NCI-H2107 treated with DMSO at 0.1 percent for 48 hours (cell line): Measurements from ENCODE around the gene LSMEM2.

Experiments
- DNase-seq: peaks from one replicate; lab custom pipeline; 2025; ENCODE audit not compliant: unreplicated experiment; lab: John Stamatoyannopoulos, UW

LSMEM2 gene

DNA sequence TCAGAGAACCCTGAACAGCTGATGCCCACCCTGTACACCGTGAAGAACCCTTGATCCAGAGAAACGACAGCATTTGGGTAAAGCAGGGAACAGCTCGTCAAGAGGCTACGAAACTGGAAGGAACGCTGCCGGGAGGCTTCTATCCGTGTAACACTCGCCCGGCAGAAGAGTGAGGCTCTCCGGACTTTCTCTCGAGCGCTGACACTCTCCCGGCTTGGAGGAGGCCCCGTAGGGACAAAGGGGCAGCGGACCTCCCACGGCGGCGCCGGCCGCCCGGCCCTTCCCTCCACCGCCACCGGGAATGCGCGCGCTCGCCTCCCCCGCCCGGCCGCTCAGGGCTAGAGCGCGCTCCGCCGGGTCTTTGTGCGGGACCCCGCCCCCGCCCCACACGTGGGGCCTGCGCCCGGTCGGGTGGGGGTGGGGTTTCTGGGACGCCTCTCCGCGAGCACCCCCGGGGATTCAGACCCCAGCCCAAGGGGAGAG, 42.0 kb downstream of the LSMEM2 start:
- DNase-seq, result no peak

DNA sequence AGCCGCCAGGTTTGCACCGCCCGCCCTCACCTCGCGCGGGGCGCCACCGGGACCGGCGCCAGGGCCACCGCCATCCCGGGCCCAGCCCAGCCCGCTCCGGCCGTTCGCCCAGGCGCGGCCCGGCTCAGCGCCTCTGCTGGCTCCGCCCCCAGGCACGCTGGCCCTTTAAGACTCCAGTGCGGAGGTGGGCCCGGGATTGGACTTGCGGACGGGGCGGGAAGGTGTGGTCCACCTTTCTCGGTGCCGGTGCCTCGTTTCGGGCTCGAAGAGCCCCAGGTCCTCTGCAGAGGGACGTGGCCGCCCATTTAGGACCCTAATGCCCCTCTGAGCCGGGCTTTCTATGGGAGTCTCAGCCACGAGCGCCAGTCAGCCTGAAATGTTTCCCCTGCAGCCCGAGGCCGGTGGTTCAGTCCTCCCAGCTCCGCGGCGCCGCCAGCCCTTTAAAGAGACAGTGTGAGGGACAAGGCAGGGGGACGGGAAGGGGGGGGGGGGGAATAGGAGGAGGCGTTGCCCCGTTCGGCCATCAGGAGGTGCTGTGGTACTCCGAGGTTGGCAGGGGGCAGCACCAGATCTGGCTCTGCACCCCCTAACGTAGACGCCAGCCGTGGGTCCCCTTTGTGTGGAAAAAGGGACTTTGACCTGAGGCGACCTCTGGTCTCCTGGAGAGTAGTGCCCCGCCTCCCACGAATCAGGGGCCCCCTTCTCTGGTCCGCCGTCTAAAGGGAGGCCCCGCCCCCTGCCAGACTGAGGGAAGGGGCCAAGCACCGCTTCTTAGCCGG, 42.6 kb downstream of the LSMEM2 start:
- peak; percentile 55 for DNase-seq

DNA sequence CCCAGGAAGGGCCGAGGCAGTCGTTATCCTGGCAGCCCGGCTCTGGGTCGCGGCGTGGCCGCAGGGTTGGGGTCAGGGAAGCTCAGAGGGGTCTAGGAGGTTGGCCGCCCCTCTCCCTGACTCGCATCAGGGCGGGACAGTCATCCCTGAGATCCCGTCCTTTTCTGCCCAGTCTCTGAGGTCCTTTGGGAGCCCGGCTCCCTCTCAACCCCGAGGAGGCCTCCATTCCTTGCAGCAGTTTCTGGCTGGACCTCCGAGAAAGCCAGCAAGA, 43.2 kb downstream of the LSMEM2 start:
- no peak for DNase-seq

DNA sequence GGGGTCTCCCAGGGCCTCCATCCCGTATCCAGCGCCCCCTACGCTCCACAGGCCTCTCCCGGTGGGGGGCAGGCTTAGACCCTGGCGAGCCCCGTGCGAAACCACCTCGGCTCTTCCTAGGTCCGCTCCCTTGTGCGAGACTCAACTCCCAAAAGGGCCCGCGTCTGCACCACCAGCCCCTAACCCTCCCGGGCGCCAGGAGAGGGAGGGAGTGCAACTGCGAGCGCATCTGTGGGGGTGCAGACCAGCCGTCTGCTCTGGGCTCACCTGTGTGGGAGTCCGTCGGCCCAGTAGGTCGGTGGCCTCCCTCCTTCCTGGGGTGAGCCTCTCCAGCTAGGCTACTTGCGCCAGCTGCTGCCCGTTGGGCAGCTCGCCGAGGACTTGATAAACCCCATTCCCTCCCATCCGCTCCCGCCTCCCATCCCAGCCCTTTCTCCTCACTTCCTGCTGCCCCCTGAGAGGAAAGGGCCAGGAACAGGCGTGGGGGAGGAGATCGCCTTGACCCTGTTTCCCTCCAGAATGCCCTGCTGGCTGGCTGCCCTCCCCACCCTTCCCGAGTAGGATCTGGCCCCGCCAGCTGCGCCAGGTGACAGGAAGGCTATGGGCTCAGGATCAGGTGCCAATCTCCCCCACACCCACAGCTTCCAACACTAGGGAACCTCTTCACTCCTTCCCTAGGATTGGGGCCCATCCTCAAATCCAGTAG, 43.7 kb downstream of the LSMEM2 start, which contains the start of gene HYAL2:
HYAL2 (minus strand) TSS at position 360 of the 706 bp plus-strand sequence. CDS start 2,256 bp downstream, outside the sequence.
- no peak for DNase-seq

DNA sequence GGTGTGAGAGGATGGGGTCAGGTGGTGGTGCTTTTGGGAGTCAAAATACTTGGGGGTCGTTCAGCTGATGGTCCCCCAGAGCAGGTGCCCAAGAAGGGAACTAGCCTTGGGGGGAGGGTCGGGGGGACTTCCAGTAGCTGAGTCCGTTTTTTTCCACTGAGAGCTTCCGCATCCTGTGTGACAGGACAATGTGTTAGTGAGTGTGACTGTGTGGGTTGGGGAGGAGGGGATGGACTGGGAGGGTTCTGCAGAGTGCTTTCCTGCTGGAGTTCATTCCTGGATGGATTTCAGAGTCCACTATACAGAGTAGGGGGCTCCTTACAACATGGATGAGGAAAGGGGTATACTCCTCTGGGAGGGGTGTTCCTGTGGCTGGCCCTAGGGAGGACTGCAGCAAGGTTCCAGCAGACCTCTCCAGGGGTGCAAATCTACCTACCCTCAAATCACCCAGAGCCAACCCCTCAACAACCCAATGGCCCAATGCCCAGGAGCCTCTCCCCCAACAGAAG, 44.3 kb downstream of the LSMEM2 start:
- no peak for DNase-seq

DNA sequence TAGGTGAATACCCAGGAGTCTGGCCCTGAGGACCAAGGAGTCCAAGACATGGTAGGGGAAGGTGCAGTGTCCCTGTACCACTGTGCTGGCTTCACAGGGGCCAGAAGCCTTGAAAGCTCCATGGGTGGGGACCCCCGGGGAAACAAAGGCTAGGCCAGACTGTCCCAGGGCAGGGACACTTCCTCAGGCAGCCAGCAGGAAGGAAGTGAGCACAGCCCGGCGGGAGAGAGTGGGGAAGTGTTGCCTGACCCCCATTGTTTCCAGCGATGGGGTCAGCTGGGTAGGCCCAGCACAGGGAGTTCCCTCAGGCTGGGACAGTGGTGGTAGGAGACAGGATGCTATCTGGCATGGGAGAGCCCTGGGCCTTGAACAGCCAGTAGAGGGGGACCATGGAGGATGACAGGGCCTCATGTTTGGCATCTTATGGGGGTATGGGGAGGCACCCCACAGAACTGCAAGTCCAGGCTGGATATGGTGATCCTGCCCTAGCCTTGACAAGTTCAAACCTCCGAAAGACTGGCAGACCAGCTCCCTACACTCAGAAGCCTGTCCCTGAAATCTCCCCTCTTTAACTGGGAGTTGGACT, 44.8 kb downstream of the LSMEM2 start:
- DNase-seq, result no peak

DNA sequence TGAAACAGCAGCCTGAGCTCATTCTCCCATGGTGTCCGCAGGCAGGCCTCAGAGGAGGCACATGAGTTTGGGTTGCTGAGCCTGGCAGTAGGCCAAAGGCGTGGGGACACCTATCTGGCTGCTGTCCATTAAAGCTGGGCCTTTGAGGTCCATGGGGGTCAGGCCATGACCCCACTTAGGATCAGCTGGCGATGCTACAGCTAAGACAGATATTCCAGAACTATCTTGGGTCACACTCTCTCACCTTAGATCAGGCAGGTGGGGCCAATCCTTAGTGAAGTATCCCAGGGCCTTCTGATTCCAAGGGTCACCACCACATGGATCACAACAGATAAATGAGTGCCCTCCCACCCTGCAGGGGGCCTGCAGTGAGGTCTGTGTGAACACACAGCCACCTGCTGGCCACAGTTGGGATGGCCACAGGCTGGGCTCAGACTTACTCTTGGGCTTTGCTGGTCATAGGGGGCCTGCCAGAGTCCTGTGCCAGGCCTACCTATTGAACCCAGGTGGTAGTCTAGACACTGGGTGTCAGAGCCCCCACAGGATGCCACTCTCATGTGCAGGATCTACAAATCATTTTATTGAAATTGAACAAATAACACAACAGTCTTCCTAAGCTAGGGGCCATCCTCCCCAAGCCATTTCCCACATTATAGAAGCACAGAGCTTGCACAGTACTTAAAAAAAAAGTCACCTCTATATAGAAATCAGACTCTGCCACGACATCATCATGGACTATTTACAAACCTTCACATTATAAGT, 45.6 kb downstream of the LSMEM2 start:
- DNase-seq, result no peak

DNA sequence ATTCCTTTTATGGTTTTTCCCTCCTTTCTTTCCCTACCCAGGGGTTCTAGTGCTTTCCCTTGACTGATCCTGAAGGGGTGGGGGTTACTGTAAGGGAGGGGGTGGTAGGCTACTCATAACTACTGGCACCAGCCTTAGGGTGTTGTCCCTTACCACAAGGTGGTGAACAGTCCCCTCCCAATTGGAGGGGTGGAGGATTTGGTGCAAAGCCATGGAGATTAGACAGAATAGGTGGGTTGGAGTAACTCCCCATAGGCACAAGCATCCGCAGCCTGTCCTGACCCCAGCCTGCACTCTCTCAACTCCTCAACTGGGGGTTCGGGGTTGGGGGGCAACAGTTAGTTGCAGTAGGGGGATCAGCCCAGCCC, 46.2 kb downstream of the LSMEM2 start:
- no peak for DNase-seq

DNA sequence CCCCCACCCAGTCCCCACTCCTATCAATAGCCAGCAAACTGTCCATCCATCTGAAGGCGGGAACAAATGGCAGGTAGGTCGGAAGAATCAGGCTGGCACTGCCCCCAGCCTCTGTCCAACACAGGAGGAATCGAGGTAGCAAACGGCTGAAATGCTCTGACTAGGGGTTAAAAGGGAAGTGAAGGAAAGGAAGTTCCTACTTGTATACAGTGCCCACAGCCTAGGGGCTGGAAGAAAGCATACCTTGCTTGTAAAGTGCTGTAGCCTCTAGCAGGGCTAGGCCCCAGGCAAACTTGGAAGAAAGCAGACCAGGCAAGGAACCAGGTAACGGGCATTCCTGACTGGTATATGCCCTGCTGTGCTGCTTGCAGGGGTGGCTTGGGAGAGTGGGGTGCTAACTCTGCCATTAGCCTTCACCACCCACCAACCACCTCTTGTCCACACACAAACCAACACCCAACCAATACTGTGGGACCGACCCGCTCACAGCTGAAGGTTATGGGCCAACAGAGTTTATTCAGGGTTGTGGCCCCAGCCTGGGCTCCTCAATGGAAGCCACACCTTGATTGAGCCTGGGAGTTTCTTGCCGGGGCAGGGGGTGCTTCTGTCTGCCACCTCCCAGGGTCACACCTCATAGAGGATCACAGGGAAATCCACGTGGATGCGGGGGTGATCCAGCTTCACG, 46.8 kb downstream of the LSMEM2 start:
- DNase-seq, result no peak

DNA sequence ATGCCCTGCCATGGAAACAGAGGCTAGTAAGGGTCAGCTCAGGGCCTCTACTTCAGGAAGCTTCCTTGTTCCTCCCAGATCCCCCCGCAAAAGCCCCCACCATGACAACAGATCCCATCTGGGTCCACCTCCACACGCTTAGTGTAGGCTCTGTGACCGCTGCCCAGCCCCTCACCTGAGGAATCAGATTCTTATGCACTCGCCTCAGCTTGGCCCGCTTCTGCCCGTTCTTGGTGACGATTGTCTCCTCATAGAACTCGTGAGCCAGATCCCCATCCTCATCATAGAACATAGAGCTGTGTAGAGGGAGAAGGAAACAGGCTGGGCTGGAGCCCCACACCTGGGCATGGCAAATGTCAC, 47.3 kb downstream of the LSMEM2 start:
- DNase-seq, result no peak

DNA sequence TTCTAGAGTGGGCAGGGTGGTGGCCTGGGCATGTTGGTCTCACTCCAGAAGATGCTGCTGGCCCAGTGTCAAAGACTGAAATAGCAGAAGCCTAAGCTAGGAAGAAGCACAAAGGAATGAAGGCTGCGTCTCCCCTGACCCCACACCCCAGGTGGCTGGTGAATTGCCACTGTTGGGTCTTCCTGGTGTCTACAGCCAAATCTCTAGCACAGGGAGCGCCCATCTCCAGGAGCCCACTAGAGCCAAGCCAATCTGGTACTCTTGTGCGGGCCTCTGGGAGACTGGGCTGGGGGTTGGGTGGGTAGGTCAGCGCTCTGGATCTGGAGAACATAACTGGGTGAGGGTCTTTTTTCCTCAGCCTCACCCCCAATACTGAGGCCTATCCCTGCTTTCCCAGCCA, 48.2 kb downstream of the LSMEM2 start:
- DNase-seq, result no peak

DNA sequence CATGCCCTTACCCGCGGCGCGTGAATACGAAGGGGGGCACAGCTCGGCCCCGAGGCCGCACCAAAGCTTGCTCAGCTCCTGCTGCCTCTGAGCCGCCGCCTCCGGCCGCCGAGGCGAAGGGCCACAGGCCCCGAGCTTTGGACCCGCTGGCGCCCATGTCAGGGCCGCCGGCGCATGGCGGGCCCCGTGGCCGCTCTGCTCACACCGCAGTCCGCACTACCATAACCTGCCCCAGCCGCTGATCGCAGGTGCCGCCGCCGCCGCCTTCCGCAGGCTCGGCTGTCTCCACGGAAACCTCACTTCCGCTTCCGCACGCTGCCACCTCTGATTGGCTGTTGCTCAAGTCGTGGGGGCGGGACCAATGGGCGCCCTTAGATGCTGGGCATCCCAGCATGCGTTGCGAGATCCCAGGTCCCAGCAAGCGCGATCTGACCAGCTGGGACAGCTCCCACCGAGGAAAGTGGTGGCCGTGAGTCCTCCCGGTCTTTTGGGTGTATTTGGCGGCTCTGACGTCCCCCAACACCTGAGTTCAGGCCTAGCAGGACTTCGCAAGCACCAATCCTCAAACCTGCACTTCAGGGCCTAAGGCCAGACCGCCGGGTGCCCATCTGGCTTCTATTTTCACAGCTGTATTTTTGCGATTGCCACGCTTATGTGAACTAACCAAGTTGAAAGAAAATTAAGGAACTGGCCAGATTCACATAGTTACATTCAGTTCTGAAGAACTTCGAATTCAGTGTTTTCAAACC, 49.2 kb downstream of the LSMEM2 start, which contains the start of gene TUSC2:
TUSC2 (minus strand) TSS at position 281 of the 749 bp plus-strand sequence; CDS start at position 157, 124 bp downstream.
- peak; percentile 78 for DNase-seq

DNA sequence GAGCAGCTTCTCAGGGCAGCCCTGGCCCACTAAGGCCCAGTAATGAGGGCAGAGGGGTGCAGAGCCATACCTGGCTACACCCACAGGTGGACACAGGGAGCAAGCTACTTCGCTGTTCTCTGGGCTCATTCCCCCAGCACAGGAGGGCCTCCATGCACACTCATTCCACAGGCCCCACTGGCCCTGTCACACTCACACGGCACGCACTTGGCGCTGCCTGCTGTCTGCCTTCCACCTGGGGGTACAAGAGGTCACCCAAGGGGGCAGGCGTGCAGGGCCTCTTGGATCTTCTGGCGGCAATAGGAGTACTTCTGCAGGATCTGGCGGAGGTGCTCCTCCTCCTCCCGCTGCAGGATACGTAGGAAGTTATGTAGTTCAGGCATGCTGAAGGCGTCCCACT, 51.4 kb downstream of the LSMEM2 start:
- DNase-seq, result no peak

DNA sequence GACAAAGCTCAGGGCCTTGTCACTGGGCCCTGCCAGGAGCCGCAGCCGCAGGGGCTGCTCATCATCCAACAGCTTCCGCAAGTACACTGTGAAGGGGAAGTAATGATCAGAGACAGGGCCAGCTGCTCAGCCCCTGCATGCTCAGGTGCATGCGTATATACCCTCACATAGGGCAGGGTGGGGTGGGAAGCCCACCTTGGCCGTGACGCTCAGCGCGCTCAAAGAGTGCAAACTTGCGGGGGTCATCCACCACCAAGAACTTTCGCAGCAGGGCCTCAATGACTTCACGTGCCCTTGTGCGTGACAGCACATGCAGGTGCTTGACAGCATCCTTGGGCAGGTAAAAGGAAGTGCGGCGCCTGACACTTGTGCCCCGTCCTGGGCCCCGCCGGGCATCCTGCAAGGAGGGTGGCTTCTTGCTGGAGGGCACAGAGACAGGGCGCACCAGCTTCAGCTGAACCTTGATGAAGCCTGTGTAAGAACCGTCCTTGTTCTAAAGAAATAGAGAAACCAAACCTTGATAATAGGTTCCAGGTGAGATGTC, 52.5 kb downstream of the LSMEM2 start:
- no peak for DNase-seq

DNA sequence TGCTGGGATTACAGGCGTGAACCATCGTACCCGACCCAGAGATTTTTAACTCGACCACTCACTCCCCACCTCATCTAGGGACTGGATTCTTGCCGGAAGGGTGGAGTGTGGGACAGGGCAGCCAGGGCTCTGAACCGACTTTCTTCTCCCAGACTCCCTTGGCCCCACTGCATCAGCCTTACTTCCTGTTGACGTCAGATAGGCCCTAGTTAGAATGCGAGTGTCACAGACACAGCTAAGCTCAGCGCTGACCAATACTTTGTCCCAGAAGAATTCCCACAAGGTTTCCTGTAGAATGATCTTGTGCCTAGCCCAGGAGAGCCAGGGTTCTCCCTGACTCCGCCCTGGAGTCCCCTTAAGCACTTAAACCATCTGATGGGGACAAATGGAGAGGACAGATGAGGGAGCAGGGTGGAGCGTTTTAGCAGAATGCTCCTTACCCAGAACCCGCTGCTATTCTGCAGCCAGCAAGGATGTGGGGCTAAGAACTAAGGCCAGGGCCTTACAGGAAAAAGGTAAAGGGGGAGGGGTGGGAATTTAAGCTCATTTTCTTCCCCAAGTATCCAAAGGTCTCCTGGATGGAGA, 54.9 kb downstream of the LSMEM2 start:
- DNase-seq, result no peak

DNA sequence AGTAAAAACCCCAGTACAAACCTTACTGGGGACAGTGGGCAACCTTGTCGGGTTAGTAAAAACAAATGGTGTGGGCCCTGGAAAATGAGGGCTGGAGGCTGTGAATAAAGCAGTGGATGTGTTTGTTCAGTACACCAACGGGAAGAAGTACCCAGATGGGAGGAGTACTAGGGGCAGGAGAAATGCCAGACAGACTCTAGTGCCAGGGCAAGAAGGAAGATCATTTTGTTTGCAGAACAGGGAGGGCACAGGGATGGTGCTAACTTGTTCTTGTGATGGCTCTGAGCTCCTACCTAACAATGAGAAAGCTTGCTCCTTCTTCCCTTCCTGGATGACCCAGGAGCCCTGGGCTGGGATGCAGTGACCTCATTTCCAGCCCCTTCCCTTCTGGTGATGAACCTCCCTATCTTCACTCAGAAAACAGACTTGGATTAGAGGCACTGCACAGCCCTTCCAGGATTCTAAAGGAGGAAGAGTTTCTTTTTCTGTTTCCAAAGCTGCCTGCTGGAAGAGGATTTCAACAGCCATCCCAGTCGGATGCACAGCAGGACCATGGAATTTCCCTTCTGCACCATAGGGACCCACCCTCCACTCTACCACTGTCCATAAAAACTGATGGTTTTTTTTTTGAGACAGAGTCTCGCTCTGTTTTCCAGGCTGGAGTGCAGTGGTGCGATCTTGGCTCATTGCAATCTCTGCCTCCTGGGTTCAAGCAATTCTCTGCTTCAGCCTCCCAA, 55.6 kb downstream of the LSMEM2 start:
- DNase-seq, result no peak

DNA sequence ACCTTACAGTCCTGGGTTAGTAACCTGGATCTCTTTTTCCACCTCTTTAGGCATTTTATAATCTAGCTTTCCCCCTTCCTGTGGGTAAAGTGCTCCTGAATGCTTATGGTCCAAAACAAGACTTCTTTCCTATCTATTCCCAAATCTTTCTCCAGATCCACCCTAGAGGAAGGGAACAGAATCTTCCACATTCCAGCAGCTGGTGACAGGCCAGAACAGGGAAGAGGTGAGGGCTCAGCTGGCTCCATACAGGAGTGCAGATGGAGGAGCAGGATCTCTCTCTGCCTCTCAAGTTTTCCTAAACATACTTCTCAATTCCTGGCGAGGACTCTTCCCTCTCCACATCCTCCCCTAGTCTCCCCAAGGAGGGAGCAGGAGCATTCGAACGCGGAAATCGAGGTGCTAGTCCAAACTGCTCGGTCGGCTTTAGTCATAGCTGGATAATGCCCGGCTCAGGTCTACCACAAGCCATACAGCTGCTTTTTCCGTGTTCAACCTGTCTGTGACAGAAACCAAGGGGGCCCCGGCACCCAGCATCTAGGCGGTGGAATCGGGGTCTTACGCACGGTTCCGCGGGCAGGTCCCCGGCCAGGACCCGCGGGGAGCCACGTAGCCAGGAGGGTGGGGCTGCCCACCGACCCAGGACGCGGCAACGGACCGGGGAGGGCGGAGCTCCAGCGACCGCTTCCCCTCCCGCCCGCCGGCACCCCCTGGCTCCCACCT, 57.7 kb downstream of the LSMEM2 start:
- no peak for DNase-seq
